Omental fat pad (tissue), 4 donors: ENCODE data around the gene ZNF446. TPM values are rescaled to one million over a fixed set of nuclear protein-coding genes. Genes with fewer than 3 reads are reported as not detected.
A peak's percentile ranks its signal among the peaks of the same experiment; 100 is the strongest.

ENCODE experiments used
- ATAC-seq: fragments of 150-250 bp; one replicate; pipeline ENCODE4 v1.9.1; 2016; ENCODE audit warnings: mild to moderate bottlenecking, moderate library complexity; ENCODE audit not compliant: low FRiP score
- DNase-seq: peaks from one replicate; pipeline ENCODE4 v3.0.0-alpha.2; 2019; ENCODE audit warnings: low spot score
- total RNA-seq, 4 donors: library from RNA; depleted of rRNA; stranded (reverse); fragments of >200 nt; gene quantifications; one replicate each; pipeline ENCODE4 v1.1.0, GENCODE V29; 2016
- TF ChIP-seq, protein P1 (sequence below), 3 donors: fragments of 450-650 bp; IDR thresholded peaks; one replicate each; pipeline ENCODE4 v1.5.1; 2016 to 2017; ENCODE audit warnings: antibody characterized with exemption in 3 of 3, mild to moderate bottlenecking in 3 of 3, moderate library complexity in 2 of 3

ZNF446 gene
- total RNA-seq, 4 donors from 2014 or later: 6.6 to 10.4 (median 8.0) TPM

DNA sequence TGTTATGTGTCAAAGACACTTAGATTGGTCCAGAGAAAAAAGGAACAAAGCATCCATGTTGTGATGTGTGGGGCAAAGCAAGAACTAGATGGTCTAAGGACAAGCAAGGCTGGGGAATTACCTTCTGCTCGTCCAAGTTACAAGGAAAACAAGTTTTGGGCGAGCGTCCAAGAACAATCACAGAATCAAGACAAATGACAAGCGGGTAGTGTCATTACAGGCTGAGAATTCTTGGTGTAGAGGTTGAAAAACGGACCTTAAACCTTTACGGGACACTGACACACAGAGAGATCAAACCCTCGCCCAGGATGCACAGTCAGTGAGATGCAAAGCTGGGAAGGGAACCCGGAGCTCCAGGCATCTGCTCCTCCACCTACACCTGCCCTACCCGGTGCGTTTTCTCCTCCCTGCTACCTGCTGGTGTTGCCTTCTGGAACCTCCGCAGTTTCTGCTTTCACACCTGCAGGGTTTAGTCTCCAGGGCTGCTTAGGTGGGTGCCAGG is 25.2 kb upstream of the ZNF446 start:
- TF ChIP-seq, protein P1, sequence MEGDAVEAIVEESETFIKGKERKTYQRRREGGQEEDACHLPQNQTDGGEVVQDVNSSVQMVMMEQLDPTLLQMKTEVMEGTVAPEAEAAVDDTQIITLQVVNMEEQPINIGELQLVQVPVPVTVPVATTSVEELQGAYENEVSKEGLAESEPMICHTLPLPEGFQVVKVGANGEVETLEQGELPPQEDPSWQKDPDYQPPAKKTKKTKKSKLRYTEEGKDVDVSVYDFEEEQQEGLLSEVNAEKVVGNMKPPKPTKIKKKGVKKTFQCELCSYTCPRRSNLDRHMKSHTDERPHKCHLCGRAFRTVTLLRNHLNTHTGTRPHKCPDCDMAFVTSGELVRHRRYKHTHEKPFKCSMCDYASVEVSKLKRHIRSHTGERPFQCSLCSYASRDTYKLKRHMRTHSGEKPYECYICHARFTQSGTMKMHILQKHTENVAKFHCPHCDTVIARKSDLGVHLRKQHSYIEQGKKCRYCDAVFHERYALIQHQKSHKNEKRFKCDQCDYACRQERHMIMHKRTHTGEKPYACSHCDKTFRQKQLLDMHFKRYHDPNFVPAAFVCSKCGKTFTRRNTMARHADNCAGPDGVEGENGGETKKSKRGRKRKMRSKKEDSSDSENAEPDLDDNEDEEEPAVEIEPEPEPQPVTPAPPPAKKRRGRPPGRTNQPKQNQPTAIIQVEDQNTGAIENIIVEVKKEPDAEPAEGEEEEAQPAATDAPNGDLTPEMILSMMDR (IDR thresholded peaks at IDR 0.05): no peak
- ATAC-seq (peak; percentile 42), DNase-seq (no peak)

DNA sequence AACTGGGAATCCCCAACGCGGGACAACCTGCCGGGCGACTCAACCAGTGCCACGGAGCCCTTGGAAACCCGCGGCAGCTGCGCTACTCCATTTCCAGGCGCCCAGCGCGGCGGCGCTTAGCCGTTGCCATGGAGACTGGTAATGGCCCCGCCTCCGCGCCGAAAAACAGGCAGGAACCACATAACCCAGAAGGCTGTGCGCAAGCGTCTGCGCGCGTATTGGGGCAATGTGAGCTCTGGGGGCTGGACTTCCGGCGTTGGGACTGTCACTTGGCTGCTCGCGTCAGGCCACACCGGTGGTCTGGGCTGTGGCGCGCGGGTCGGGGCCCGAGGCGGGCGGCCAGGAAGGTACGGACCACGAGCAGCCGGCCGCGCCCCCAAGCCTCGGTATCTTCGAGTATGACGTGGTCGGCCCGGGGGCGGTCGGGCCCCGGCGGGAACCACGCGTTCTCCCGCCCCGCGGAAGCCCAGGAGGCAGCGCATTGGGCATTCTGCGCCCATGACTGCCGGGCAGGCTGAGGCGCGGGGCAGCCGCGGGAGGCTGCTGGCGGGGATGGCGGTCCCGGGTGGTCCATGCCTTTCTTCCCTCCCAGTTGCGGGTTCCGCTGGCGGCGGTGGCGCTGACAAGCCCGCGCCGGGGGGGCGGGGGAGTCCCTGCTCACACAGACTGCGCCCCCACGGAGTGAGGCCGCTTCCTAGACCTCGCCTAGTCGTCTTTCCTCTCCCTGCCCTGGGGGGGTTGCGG is 24.6 kb upstream of the ZNF446 start, which contains the start of gene ZNF324B:
TSS of gene ZNF324B (plus strand) at position 265 of the 744 bp plus-strand sequence. CDS start 2,080 bp downstream, outside the sequence.
- peak; percentile 98 for ATAC-seq
- TF ChIP-seq, protein P1 (IDR thresholded peaks at IDR 0.05): no peak
- DNase-seq: peak; percentile 89

DNA sequence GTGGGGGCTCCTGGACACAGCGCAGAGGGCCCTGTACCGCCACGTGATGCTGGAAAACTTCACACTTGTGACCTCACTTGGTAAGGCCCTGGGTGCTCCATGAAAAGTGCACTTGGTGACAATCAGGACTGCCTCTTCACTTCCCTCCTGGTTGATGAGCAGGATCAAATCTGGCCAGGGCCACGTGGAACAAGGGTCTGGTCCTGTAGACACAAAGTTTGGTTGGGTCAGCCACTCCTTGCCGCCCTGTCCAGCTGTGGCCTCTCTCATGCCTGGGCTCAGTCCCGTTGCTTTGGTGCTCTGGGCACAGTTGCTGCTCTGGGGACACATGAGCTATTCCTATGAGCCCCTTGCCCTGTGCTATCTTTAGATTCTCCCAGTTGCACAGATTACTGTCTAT is 22.4 kb upstream of the ZNF446 start:
- ATAC-seq (no peak), DNase-seq (no peak)
- TF ChIP-seq, protein P1 (IDR thresholded peaks at IDR 0.05): no peak

DNA sequence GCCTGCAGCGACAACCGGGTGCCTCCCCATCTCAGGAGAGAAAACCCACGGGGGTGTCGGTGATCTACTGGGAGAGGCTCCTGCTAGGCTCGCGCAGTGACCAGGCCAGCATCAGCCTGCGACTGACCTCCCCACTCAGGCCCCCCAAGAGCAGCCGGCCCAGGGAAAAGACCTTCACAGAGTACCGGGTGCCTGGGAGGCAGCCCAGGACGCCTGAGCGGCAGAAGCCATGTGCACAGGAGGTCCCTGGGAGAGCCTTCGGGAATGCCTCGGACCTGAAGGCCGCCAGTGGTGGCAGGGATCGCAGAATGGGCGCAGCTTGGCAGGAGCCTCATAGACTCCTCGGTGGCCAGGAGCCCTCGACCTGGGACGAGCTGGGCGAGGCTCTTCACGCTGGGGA is 20.8 kb upstream of the ZNF446 start:
- DNase-seq (no peak), ATAC-seq (no peak)

DNA sequence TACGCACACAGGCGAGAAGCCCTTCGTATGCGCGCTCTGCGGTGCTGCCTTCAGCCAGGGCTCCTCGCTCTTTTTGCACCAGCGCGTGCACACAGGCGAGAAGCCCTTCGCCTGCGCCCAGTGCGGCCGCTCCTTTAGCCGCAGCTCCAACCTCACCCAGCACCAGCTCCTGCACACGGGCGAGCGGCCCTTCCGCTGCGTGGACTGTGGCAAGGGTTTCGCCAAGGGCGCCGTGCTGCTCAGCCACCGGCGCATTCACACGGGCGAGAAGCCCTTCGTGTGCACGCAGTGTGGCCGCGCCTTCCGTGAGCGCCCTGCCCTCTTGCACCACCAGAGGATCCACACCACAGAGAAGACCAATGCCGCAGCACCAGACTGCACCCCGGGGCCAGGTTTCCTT is 20.0 kb upstream of the ZNF446 start:
- ATAC-seq (no peak), DNase-seq (no peak)
- TF ChIP-seq, protein P1 (IDR thresholded peaks at IDR 0.05): no peak

More for the DNA sequence above, 20.8 kb upstream of the ZNF446 start:
- TF ChIP-seq, protein P1 (IDR thresholded peaks at IDR 0.05): no peak

DNA sequence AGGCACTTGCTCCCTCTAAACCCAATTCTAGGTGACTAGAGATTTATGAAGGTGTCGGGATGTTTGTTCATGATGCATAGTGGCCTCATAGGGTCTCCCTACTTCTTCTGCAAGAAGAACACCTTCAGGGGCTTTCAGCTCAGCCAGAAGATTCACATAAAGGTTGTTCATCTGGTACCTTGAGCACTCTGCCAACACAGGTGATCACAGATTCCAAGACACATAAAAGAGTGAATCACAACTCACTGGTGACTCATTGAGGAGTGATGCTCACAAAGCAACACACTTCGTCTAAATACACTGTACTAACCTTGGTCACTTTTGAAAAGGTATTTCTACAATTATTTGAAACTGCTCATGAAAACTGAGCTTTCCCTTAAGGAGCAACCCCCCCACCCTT is 16.1 kb upstream of the ZNF446 start:
- no peak for DNase-seq
- no peak for ATAC-seq
- TF ChIP-seq, protein P1 (IDR thresholded peaks at IDR 0.05): no peak
